ENCODE measurements around the gene ZFHX2. TPM values are rescaled to one million over a fixed set of nuclear protein-coding genes. Genes with fewer than 3 reads are reported as not detected.

The ZFHX2 gene
- total RNA-seq, 1 donor from 2014 or later = 2.3 TPM

GRCh38 chr14:23494223-23494622 lies 57.3 kb downstream of the ZFHX2 start:
- H3K36me3 ChIP-seq (ENCODE audit: control insufficient read depth, insufficient read depth, low read length) = no peaks in the 10 kb centered on the region
- no peaks in the 10 kb centered on the region for H3K27me3 ChIP-seq (ENCODE audit: control insufficient read depth, insufficient read depth, low read length)
- H3K4me3 ChIP-seq (ENCODE audit: low read depth, low read length) = no peak overlapping the region
- no peak for DNase-seq (ENCODE audit: low read depth)
- TF ChIP-seq CTCF (IDR thresholded peaks at IDR 0.05; ENCODE audit: insufficient read depth, low read length, poor library complexity, severe bottlenecking) = no peak

- TF ChIP-seq CTCF (IDR thresholded peaks at IDR 0.05; ENCODE audit: insufficient read depth, low read length, poor library complexity, severe bottlenecking) = no peak
- Histone ChIP-seq H3K4me3 (ENCODE audit: low read depth, low read length) (no peak overlapping the region), H3K36me3 (ENCODE audit: control insufficient read depth, insufficient read depth, low read length) (no peaks in the 10 kb centered on the region), H3K27me3 (ENCODE audit: control insufficient read depth, insufficient read depth, low read length) (no peaks in the 10 kb centered on the region)
- DNase-seq (ENCODE audit: low read depth) = no peak
Observed at GRCh38 chr14:23492618-23493272, 58.8 kb downstream of the ZFHX2 start.

- H3K36me3 ChIP-seq (ENCODE audit: control insufficient read depth, insufficient read depth, low read length) = peaks cover 1% of the 10 kb centered on the region
- no peaks in the 10 kb centered on the region for H3K27me3 ChIP-seq (ENCODE audit: control insufficient read depth, insufficient read depth, low read length)
- H3K4me3 ChIP-seq (ENCODE audit: low read depth, low read length) = no peak overlapping the region
- TF ChIP-seq CTCF (IDR thresholded peaks at IDR 0.05; ENCODE audit: insufficient read depth, low read length, poor library complexity, severe bottlenecking) = no peak
- no peak for DNase-seq (ENCODE audit: low read depth)
Observed at GRCh38 chr14:23487216-23487615, 64.3 kb downstream of the ZFHX2 start.

GRCh38 chr14:23486036-23486435 lies 65.5 kb downstream of the ZFHX2 start:
- no peak for TF ChIP-seq CTCF (IDR thresholded peaks at IDR 0.05; ENCODE audit: insufficient read depth, low read length, poor library complexity, severe bottlenecking)
- Histone ChIP-seq H3K4me3 (ENCODE audit: low read depth, low read length) (no peak overlapping the region), H3K27me3 (ENCODE audit: control insufficient read depth, insufficient read depth, low read length) (no peaks in the 10 kb centered on the region), H3K36me3 (ENCODE audit: control insufficient read depth, insufficient read depth, low read length) (peaks cover 1% of the 10 kb centered on the region)
- DNase-seq (ENCODE audit: low read depth) = no peak

GRCh38 chr14:23485326-23485725 lies 66.2 kb downstream of the ZFHX2 start:
- no peak for TF ChIP-seq CTCF (IDR thresholded peaks at IDR 0.05; ENCODE audit: insufficient read depth, low read length, poor library complexity, severe bottlenecking)
- DNase-seq (ENCODE audit: low read depth) = no peak
- Histone ChIP-seq H3K36me3 (ENCODE audit: control insufficient read depth, insufficient read depth, low read length) (peaks cover 1% of the 10 kb centered on the region), H3K27me3 (ENCODE audit: control insufficient read depth, insufficient read depth, low read length) (no peaks in the 10 kb centered on the region), H3K4me3 (ENCODE audit: low read depth, low read length) (no peak overlapping the region)

- TF ChIP-seq CTCF (IDR thresholded peaks at IDR 0.05; ENCODE audit: insufficient read depth, low read length, poor library complexity, severe bottlenecking) = peak; percentile 60
- DNase-seq (ENCODE audit: low read depth) = no peak
- peaks cover 1% of the 10 kb centered on the region for H3K36me3 ChIP-seq (ENCODE audit: control insufficient read depth, insufficient read depth, low read length)
- H3K27me3 ChIP-seq (ENCODE audit: control insufficient read depth, insufficient read depth, low read length) = no peaks in the 10 kb centered on the region
- H3K4me3 ChIP-seq (ENCODE audit: low read depth, low read length) = no peak overlapping the region
Observed at GRCh38 chr14:23483236-23483854, 68.2 kb downstream of the ZFHX2 start.

All from kidney epithelial cell (primary cell).